Activated naive CD4-positive, alpha-beta T cell treated with anti-CD3 and anti-CD28 coated beads, Interleukin-2, amount 50 U/mL, for 16 hours (primary cell): ENCODE measurements around the gene OR2W3.

Experiments
- DNase-seq: peaks from one replicate; pipeline ENCODE4 v3.0.0-alpha.2; 2020

OR2W3 gene

DNA sequence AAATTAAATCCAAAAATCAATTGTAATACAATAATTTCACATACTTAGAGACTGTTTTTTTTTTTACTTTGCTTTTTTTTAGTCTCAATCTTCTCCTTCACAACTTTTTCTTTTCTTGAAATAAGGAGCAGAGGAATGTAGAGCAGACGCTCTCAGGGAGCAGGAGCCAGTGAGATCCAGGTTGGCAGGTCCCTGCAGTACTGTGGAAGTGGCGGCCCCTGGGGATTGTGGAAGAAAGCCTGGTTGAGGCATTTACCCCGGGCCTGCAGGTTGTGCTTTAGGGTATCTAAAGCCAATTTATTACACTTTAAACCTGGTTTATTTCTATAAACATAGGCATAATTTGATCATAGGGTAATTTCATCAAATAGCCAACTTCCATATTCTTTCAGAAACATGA lies 28.6 kb downstream of the OR2W3 start:
- no peak for DNase-seq

DNA sequence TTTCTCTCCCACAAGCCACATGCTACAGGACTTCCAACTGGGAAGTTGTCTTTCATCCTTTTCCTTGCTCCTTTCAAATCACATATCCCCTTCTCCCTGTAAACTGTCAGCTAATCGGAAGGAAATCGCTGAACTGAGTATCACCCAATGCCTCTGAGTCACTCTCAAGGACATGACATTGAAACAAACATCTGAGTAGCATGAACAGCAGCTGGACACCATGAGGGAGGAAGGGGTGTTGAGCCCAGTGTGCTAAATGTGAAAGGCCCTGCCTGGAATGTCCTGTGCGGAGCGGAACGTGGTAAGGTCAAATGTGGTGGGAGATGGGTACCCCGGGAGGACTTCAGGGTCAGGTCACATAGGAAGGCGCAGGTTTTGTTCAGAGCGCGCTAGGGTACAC lies 29.5 kb downstream of the OR2W3 start, which contains the start of gene OR2AJ1:
Gene OR2AJ1 (plus strand): TSS at position 22 of the 400 bp plus-strand sequence. CDS start 8,880 bp downstream, outside the sequence.
- no peak for DNase-seq

DNA sequence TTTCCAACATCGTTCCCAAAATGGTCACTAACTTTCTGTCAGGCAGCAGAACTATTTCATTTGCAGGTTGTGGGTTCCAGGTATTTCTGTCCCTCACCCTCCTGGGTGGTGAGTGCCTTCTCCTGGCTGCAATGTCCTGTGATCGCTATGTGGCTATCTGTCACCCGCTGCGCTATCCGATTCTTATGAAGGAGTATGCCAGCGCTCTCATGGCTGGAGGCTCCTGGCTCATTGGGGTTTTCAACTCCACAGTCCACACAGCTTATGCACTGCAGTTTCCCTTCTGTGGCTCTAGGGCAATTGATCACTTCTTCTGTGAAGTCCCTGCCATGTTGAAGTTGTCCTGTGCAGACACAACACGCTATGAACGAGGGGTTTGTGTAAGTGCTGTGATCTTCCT lies 38.6 kb downstream of the OR2W3 start:
- DNase-seq = no peak

DNA sequence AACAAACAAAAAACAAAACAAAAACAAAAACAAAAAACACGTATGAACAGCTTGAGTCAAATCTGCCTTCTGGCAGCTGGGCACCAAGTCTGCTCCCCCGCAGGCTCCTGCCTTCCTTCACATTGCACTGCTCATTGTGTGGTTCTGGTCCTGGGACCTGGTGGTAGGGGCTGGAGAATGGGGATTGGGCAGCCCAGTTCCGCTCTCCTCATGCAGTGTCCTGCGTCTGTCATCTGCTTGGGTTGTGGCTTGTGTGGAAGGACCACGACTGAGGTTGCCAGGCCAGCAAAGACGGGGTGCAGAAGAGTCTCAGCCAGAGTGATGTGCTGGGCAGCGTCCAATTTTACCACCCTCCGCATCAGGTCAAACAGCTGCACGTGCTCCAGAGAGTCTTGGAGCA lies 40.4 kb downstream of the OR2W3 start:
- no peak for DNase-seq

DNA sequence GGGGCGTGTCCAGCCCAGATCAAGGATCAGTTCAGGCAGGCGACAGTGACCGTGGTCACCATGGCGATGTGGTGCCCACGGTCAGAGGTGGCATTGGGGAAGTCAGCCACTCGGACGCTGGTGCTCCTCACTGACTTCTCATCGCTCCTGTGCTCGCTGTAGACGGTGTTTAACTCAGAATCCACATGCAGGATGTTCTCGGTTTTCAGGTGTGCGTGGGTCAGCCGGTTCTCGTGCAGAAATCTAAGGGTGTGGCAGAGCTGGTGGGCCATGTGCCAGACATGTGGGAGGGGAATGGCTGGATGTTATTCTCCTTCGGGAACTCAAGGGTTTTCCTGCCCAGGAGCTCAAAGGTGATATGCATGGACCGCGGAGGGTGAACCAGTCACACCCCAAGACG lies 41.0 kb downstream of the OR2W3 start:
- DNase-seq = no peak

DNA sequence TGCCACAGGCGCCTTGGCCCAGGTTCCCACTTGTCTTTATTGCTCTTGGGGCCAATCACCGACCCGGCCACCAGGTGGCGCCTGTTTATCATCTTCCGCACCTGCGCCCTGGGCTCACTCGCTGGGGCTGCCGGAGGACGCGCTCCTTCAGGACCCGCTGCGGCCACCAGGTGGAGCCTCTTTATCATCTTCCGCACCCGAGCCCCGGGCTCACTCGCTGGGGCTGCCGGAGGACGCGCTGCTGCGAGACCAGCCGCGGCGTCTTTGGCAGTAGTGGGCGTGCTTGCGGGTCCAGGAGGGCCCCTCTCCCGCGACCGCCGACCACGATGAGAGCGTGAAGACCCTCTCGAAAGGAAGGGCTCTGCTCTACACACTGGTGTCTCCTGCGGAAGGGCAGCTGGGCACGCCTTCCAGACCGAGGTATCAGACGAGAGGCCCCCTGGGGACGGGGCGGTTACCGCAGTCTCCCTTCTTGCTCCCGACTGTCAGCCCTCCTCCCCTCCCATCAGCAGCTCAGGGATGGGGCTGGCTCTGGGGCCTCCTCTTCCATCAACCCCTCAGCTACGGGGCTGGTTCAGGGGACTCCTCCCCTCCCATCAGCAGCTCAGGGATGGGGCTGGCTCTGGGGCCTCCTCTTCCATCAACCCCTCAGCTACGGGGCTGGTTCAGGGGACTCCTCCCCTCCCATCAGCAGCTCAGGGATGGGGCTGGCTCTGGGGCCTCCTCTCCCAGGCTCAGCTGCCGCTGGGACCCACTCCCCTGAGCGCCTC lies 41.8 kb downstream of the OR2W3 start:
- peak; percentile 70 for DNase-seq

DNA sequence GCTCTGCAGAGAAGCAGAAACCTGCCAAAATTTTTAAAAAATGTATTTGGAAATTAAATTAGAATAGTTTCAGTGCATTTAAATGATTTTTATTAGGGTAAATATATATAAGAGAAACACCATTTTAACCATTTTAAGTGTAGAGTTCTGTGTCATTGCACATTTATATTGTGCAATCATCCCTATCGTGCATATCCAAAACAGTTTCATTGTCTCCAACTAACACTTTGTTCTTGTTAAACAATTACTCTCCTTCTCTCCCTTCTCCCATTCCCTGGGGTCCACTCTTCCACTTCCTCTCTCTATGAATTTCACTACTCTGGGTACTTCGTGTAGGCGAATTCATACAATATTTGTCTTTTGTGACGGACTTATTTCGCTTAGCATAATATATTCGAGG lies 47.2 kb downstream of the OR2W3 start:
- DNase-seq = no peak
